Glutamatergic neuron (in vitro differentiated cells): ENCODE data around the gene CLMN. TPM values are rescaled to one million over a fixed set of nuclear protein-coding genes. Genes with fewer than 3 reads are reported as not detected.
"Not testable (repeated sequence)": the region's sequence is repeated elsewhere in the genome, so short reads cannot be mapped to it uniquely, and the experiment has no call there.

ENCODE experiments used
- DNase-seq: peaks from one replicate; pipeline ENCODE4 v3.0.0; 2022
- H3K27ac Mint-ChIP-seq: one replicate; pipeline ENCODE4 v1.8.0; 2020; ENCODE audit warnings: mild to moderate bottlenecking, mixed read lengths, inconsistent platforms; ENCODE audit not compliant: unreplicated experiment
- H3K27me3 Mint-ChIP-seq: one replicate; pipeline ENCODE4 v1.8.0; 2020; ENCODE audit warnings: mild to moderate bottlenecking, moderate library complexity, mixed read lengths, inconsistent platforms; ENCODE audit not compliant: unreplicated experiment
- H3K36me3 Mint-ChIP-seq: one replicate; pipeline ENCODE4 v1.8.0; 2020; ENCODE audit warnings: mild to moderate bottlenecking, mixed read lengths, inconsistent platforms; ENCODE audit not compliant: unreplicated experiment
- H3K4me1 Mint-ChIP-seq: one replicate; pipeline ENCODE4 v1.8.0; 2020; ENCODE audit warnings: mild to moderate bottlenecking, low read depth, mixed read lengths, inconsistent platforms; ENCODE audit not compliant: unreplicated experiment
- H3K4me3 Mint-ChIP-seq: one replicate; pipeline ENCODE4 v1.8.0; 2020; ENCODE audit warnings: mild to moderate bottlenecking, mixed read lengths, inconsistent platforms; ENCODE audit not compliant: unreplicated experiment
- H3K9me3 Mint-ChIP-seq: one replicate; pipeline ENCODE4 v1.8.0; 2020; ENCODE audit warnings: mild to moderate bottlenecking, moderate library complexity, mixed read lengths, inconsistent platforms; ENCODE audit not compliant: unreplicated experiment
- total RNA-seq: library from RNA; stranded (reverse); fragmentation: NEBNext Ultra II Directional; extraction: Animal tissue kit (Norgen Biotek cat#: 25700); gene quantifications from one replicate; pipeline ENCODE4 v1.2.1, GENCODE V29; 2021; ENCODE audit not compliant: unreplicated experiment
- TF ChIP-seq, protein P1 (sequence below): fragments of 200-600 bp; sonication (generic); IDR thresholded peaks from one replicate; pipeline ENCODE4 v1.5.0; 2021; ENCODE audit not compliant: partially characterized antibody, unreplicated experiment

Gene CLMN
- total RNA-seq, 1 donor from 2014 or later: 17.6 TPM

DNA sequence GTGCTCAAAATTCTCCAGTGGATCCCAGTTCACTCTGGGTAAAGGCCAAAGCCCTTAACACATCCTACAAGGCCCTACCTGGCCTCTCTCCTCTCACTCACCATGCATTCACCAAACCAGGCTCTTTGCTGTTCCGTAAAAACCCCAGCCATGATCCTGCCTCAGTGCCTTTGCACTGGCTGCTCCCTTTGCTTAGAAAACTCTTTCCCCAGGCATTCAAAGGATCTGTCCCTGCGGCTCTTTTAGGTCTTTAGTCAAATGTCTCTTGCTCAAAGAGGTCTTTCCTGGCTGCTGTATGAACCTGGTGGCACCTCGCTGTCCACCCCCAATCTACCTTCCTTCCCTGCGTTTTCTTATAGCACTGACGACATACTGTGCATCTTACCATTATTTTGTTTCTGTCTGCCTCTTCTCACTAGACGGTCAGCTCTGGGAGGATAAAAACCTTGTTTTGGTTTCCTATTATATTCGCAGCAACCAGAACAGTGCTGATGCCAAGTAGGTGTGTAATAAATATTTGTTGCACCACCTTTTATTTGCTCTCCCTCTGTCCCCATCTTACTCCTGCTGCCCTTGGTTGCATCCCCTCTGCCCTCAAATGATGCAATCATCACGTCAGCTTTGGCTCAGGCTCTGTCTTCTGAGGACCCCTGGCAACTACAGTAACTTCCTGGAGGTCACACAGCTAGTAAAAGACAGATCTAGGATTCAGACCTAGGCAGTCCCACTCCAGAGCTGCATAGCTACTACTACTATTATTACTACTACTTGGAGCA lies 138.6 kb downstream of the CLMN start:
- Mint-ChIP-seq H3K36me3 (no peaks in the 10 kb centered on the region), H3K4me1 (peaks cover 14% of the 10 kb centered on the region), H3K9me3 (no peaks in the 10 kb centered on the region), H3K27ac (no peak overlapping the region), H3K4me3 (no peak overlapping the region), H3K27me3 (no peaks in the 10 kb centered on the region)
- no peak for DNase-seq
- TF ChIP-seq, protein P1, sequence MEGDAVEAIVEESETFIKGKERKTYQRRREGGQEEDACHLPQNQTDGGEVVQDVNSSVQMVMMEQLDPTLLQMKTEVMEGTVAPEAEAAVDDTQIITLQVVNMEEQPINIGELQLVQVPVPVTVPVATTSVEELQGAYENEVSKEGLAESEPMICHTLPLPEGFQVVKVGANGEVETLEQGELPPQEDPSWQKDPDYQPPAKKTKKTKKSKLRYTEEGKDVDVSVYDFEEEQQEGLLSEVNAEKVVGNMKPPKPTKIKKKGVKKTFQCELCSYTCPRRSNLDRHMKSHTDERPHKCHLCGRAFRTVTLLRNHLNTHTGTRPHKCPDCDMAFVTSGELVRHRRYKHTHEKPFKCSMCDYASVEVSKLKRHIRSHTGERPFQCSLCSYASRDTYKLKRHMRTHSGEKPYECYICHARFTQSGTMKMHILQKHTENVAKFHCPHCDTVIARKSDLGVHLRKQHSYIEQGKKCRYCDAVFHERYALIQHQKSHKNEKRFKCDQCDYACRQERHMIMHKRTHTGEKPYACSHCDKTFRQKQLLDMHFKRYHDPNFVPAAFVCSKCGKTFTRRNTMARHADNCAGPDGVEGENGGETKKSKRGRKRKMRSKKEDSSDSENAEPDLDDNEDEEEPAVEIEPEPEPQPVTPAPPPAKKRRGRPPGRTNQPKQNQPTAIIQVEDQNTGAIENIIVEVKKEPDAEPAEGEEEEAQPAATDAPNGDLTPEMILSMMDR: no peak

DNA sequence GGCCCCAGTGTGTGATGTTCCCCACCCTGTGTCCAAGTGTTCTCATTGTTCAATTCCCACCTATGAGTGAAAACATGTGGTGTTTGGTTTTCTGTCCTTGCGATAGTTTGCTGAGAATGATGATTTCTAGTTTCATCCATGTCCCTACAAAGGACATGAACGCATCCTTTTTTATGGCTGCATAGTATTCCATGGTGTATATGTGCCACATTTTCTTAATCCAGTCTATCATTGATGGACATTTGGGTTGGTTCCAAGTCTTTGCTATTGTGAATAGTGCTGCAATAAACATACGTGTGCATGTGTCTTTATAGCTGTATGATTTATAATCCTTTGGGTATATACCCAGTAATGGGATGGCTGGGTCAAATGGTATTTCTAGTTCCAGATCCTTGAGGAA lies 144.0 kb downstream of the CLMN start:
- not testable (repeated sequence) for H3K36me3 Mint-ChIP-seq, DNase-seq, H3K9me3 Mint-ChIP-seq, H3K4me3 Mint-ChIP-seq, H3K27ac Mint-ChIP-seq, H3K27me3 Mint-ChIP-seq, H3K4me1 Mint-ChIP-seq

DNA sequence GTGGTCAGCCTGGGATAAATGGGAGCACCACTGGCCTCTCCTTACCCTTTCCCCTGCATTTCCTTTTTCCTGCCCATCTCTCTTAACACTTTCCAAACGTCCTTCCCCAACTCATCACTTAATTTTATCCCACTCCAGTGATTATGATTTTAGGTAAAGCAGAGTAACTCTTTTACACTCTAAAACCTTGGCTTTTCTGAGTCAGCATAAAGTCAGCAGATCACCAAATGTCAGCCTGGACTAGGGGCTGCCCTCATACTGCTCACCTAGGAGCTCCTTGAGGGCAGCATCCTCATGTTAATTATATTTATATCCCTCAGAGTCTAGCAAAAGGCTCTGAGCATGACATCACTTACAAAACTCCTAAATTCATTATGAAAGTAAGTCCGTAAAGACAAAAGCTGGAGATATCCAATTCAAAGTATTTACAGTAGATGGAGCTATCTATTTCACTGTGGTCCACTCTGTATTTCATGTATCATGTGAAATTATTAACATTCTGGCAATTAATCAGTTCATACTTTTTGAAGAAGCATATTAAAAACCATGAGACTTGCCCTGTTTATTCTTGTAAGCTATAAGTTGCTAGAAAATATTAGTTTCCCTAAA lies 145.4 kb downstream of the CLMN start:
- no peak overlapping the region for H3K4me3 Mint-ChIP-seq
- no peaks in the 10 kb centered on the region for H3K27me3 Mint-ChIP-seq
- H3K36me3 Mint-ChIP-seq: peaks cover 3% of the 10 kb centered on the region
- TF ChIP-seq, protein P1: no peak
- no peak for DNase-seq
- no peaks in the 10 kb centered on the region for H3K4me1 Mint-ChIP-seq
- no peak overlapping the region for H3K27ac Mint-ChIP-seq
- H3K9me3 Mint-ChIP-seq: no peaks in the 10 kb centered on the region

DNA sequence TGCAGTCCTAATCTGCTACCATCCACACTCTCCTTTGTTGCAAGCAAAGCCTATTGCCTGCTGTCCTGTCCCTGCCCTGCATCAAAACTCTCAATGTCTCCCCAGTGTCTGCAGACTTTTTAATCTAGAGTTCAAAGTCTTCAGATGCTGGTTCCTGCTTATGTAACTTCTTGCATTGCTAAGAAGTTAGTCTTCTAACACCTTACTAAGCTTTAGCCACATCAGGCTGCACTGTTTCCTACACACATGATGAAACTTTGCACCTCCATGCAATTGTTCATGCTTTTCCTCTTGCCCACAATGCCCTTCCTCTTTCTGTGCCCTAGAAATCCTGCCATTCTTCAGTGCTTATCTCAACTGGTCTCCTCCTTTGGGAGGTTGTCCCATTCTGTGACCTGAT lies 146.2 kb downstream of the CLMN start:
- DNase-seq: no peak
- TF ChIP-seq, protein P1: no peak
- no peak overlapping the region for H3K4me3 Mint-ChIP-seq
- H3K36me3 Mint-ChIP-seq: peaks cover 11% of the 10 kb centered on the region
- no peak overlapping the region for H3K27ac Mint-ChIP-seq
- H3K27me3 Mint-ChIP-seq: no peaks in the 10 kb centered on the region
- H3K9me3 Mint-ChIP-seq: no peaks in the 10 kb centered on the region
- no peaks in the 10 kb centered on the region for H3K4me1 Mint-ChIP-seq

DNA sequence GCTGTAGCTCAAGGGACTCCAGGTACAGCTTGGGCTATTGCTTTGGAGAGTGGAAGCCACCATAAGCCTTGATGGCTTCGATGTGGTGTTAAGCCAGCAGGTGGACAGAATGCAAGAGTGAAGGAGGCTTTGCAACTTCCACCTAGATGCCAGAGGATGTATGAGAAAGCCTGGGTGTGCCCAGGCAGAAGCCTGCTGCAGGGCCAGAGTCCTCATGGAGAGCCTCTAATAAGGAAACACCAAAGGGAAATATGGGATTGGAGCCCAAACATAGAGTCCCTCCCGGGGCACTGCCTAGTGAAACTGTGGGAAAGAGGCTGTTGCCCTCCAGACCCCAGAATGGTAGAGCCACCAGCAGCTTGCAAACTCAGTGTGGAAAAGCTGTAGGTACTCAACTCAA lies 152.5 kb downstream of the CLMN start:
- TF ChIP-seq, protein P1: no peak
- Mint-ChIP-seq H3K9me3 (peaks cover 6% of the 10 kb centered on the region), H3K4me3 (no peak overlapping the region), H3K27ac (no peak overlapping the region), H3K4me1 (no peaks in the 10 kb centered on the region), H3K36me3 (peaks cover 26% of the 10 kb centered on the region), H3K27me3 (no peaks in the 10 kb centered on the region)
- DNase-seq: no peak
